GM12878 (cell line): Measurements from ENCODE around the gene UBAP2. TPM values are rescaled to one million over a fixed set of nuclear protein-coding genes. Genes with fewer than 3 reads are reported as not detected.
A peak's percentile ranks its signal among the peaks of the same experiment; 100 is the strongest.

Experiments used
- ATAC-seq: fragments of 200-7000 bp; cut with Tn5 transposase; 3 replicates; pipeline ENCODE4 v1.9.1; 2020; ENCODE audit warnings: mild to moderate bottlenecking, moderate library complexity
- BruUV-seq: library from RNA; stranded (reverse); fragments of 400-500 nt; replicated peaks from 2 replicates; lab custom pipeline; 2021; lab: Mats Ljungman, UMichigan
- CTCF ChIA-PET: fragments of 300-600 bp; sonication (Branson Sonifier 250); formaldehyde crosslinking; extraction: SDS; loops from one replicate; lab custom pipeline; 2021; ENCODE audit warnings: inconsistent platforms; lab: Yijun Ruan, JAX
- POLR2A ChIA-PET: fragments of 350-600 bp; formaldehyde crosslinking; extraction: SDS; loops from one replicate; lab custom pipeline; 2021; ENCODE audit warnings: inconsistent platforms; lab: Charles Lee
- RAD21 ChIA-PET: fragments of 300-600 bp; sonication (Branson Sonifier 250); formaldehyde crosslinking; loops from one replicate; lab custom pipeline; 2023; ENCODE audit warnings: antibody characterized with exemption; ENCODE audit not compliant: unreplicated experiment; lab: Charles Lee
- SMC1A ChIA-PET: fragments of 300-600 bp; sonication (Branson Sonifier 250); formaldehyde crosslinking; loops from one replicate; lab custom pipeline; 2023; ENCODE audit not compliant: unreplicated experiment, uncharacterized antibody; lab: Charles Lee
- DNase-seq: peaks from one replicate; pipeline ENCODE4 v3.0.0-alpha.2; 2011; ENCODE audit warnings: low read depth, low spot score
- FAIRE-seq: peaks from 3 replicates; lab custom pipeline; 2011; peaks lifted over from hg19 to GRCh38; lab: Jason Lieb, UNC
- H2AFZ ChIP-seq: 2 replicates; pipeline ENCODE4 v1.6.0; 2011; ENCODE audit warnings: low read depth, low read length, control low read depth; ENCODE audit not compliant: control insufficient read depth
- H3K27ac ChIP-seq: 2 replicates; pipeline ENCODE4 v1.5.1; 2011; ENCODE audit warnings: control low read depth; ENCODE audit not compliant: control insufficient read depth, insufficient read depth
- H3K27me3 ChIP-seq, 2 experiments: replicated peaks in 1 of 2; 2 replicates each; pipeline versions ENCODE4 v1.6.0 to v1.6.1; 2011; ENCODE audit warnings: low read length in 1 of 2; ENCODE audit not compliant: control insufficient read depth in 2 of 2, insufficient read depth in 2 of 2
- H3K36me3 ChIP-seq, 2 experiments: 2 replicates each; pipeline ENCODE4 v1.5.1; 2011; ENCODE audit warnings: low read length in 1 of 2; ENCODE audit not compliant: control insufficient read depth in 2 of 2, insufficient read depth in 2 of 2
- H3K4me1 ChIP-seq: 2 replicates; pipeline ENCODE4 v1.6.1; 2011; ENCODE audit warnings: mild to moderate bottlenecking, low read length, moderate library complexity, mixed read lengths; ENCODE audit not compliant: control insufficient read depth, insufficient read depth
- H3K4me2 ChIP-seq: 2 replicates; pipeline ENCODE4 v1.6.0; 2011; ENCODE audit warnings: control low read depth; ENCODE audit not compliant: control insufficient read depth, insufficient read depth
- H3K4me3 ChIP-seq: fragments of 200-600 bp; sonication (generic); 2 replicates; pipeline ENCODE4 v1.5.1; 2016
- H3K79me2 ChIP-seq: 2 replicates; pipeline ENCODE4 v1.6.0; 2011; ENCODE audit warnings: low read length; ENCODE audit not compliant: control insufficient read depth, insufficient read depth
- H3K9ac ChIP-seq: 2 replicates; pipeline ENCODE4 v1.8.0; 2011; ENCODE audit warnings: low read length, control low read depth, mixed read lengths; ENCODE audit not compliant: control insufficient read depth, insufficient read depth
- H3K9me3 ChIP-seq: replicated peaks from 3 replicates; pipeline ENCODE4 v1.5.1; 2011; ENCODE audit warnings: mild to moderate bottlenecking, low read length; ENCODE audit not compliant: control insufficient read depth, insufficient read depth
- H4K20me1 ChIP-seq: 2 replicates; pipeline ENCODE4 v1.6.0; 2011; ENCODE audit not compliant: control insufficient read depth, insufficient read depth
- CEBPB ChIP-seq, 2 experiments: fragments of 150-350 bp in 1 of 2; IDR thresholded peaks; 2 replicates each; pipeline ENCODE4 v1.6.1; 2012 to 2014; ENCODE audit warnings: low read depth in 2 of 2, low read length in 2 of 2, borderline replicate concordance in 1 of 2, inconsistent platforms in 1 of 2
- FOS ChIP-seq: IDR thresholded peaks from 3 replicates; pipeline ENCODE4 v1.6.1; 2011; ENCODE audit warnings: borderline replicate concordance; ENCODE audit not compliant: insufficient read length; ENCODE audit errors: extremely low read depth
- HSF1 ChIP-seq: fragments of 150-350 bp; IDR thresholded peaks from 2 replicates; pipeline ENCODE4 v1.6.1; 2014; ENCODE audit warnings: mild to moderate bottlenecking, low read depth, low read length
- MTA3 ChIP-seq: IDR thresholded peaks from 2 replicates; pipeline ENCODE4 v1.6.1; 2012; ENCODE audit warnings: low read length, inconsistent platforms, borderline replicate concordance
- NFYB ChIP-seq: IDR thresholded peaks from 2 replicates; pipeline ENCODE4 v1.6.1; 2011; ENCODE audit warnings: low read depth, mild to moderate bottlenecking, low read length, improper control_type of control experiment, moderate library complexity; ENCODE audit not compliant: insufficient read depth
- ZNF384 ChIP-seq: IDR thresholded peaks from 2 replicates; pipeline ENCODE4 v1.6.1; 2012; ENCODE audit warnings: low read depth, mild to moderate bottlenecking, low read length, improper control_type of control experiment, borderline replicate concordance
- whole genome bisulfite sequencing: methylation state at CpG from one replicate; pipeline ENCODE4 v1.1.6; 2016; ENCODE audit warnings: low lambda C conversion rate; ENCODE audit not compliant: insufficient replicate concordance, insufficient coverage; ENCODE audit errors: missing lambda C conversion rate; 5-methylcytosine and 5-hydroxymethylcytosine counted together
- in situ Hi-C: fragments of 300-500 bp; cut with MboI; formaldehyde crosslinking; loops from 9 replicates; pipeline ENCODE4 v1.14.3; 2018; ENCODE audit warnings: mixed read lengths
- intact Hi-C: fragments of 100-400 bp; cut with micrococcal nuclease; formaldehyde crosslinking; loops from one replicate; pipeline ENCODE4 v1.14.2; 2022; ENCODE audit not compliant: unreplicated experiment
- polyA plus RNA-seq, 11 experiments: library from polyadenylated mRNA; depleted of rRNA in 4 of 11; unstranded in 6 of 11; stranded (reverse) in 5 of 11; fragments of >200 nt; fragmentation: Nextera tagmentation in 4 of 11; fragmentation: Illumina TruSeq in 1 of 11; extraction: Ambion mirVana in 4 of 11; extraction: Trizol in 1 of 11; gene quantifications; 1 replicate in 1 of 11; 2 replicates in 10 of 11; pipeline versions ENCODE4 v1.2.1 to v1.2.3, GENCODE V29; 2011 to 2016; ENCODE audit warnings: inconsistent platforms in 2 of 11, missing spikeins in 2 of 11, low read depth in 1 of 11
- total RNA-seq, 4 experiments: library from RNA; depleted of rRNA in 3 of 4; stranded (reverse); fragments of >200 nt in 3 of 4; fragmentation: Illumina TruSeq in 1 of 4; extraction: Trizol in 1 of 4; gene quantifications; 2 replicates each; pipeline versions ENCODE4 v1.2.1 to v1.2.3, GENCODE V29; 2013 to 2021
- TF ChIP-seq, protein P1 (sequence below): IDR thresholded peaks from 2 replicates; pipeline ENCODE4 v1.6.1; 2011; ENCODE audit warnings: borderline replicate concordance, low read depth, mild to moderate bottlenecking, moderate library complexity, low read length; ENCODE audit not compliant: insufficient read depth, poor library complexity, severe bottlenecking
- TF ChIP-seq, protein P2 (sequence below): fragments of 450-650 bp; formaldehyde crosslinking; IDR thresholded peaks from 2 replicates; pipeline ENCODE4 v1.4.0; 2020; ENCODE audit warnings: mild to moderate bottlenecking, moderate library complexity
- TF ChIP-seq, protein P3 (sequence below): fragments of 450-650 bp; IDR thresholded peaks from 2 replicates; pipeline ENCODE4 v1.6.1; 2017; ENCODE audit warnings: mild to moderate bottlenecking
- TF ChIP-seq, protein P4 (sequence below): IDR thresholded peaks from 2 replicates; pipeline ENCODE4 v1.6.1; 2012; ENCODE audit warnings: low read depth, low read length, improper control_type of control experiment

Gene UBAP2
- total and polyA plus RNA-seq, 10 of the 15 experiments (the other 5 are each of a cell fraction or from before 2014, with no cell fraction given) = 8.5 to 48.2 (median 28.1) TPM

GRCh38 chr9:34046784-34047379, 1.8 kb downstream of the UBAP2 start (continued):
- TF ChIP-seq NFYB (no peak), FOS (no peak)
- TF ChIP-seq, protein P1, sequence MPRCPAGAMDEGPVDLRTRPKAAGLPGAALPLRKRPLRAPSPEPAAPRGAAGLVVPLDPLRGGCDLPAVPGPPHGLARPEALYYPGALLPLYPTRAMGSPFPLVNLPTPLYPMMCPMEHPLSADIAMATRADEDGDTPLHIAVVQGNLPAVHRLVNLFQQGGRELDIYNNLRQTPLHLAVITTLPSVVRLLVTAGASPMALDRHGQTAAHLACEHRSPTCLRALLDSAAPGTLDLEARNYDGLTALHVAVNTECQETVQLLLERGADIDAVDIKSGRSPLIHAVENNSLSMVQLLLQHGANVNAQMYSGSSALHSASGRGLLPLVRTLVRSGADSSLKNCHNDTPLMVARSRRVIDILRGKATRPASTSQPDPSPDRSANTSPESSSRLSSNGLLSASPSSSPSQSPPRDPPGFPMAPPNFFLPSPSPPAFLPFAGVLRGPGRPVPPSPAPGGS = no peak
- TF ChIP-seq, protein P2, sequence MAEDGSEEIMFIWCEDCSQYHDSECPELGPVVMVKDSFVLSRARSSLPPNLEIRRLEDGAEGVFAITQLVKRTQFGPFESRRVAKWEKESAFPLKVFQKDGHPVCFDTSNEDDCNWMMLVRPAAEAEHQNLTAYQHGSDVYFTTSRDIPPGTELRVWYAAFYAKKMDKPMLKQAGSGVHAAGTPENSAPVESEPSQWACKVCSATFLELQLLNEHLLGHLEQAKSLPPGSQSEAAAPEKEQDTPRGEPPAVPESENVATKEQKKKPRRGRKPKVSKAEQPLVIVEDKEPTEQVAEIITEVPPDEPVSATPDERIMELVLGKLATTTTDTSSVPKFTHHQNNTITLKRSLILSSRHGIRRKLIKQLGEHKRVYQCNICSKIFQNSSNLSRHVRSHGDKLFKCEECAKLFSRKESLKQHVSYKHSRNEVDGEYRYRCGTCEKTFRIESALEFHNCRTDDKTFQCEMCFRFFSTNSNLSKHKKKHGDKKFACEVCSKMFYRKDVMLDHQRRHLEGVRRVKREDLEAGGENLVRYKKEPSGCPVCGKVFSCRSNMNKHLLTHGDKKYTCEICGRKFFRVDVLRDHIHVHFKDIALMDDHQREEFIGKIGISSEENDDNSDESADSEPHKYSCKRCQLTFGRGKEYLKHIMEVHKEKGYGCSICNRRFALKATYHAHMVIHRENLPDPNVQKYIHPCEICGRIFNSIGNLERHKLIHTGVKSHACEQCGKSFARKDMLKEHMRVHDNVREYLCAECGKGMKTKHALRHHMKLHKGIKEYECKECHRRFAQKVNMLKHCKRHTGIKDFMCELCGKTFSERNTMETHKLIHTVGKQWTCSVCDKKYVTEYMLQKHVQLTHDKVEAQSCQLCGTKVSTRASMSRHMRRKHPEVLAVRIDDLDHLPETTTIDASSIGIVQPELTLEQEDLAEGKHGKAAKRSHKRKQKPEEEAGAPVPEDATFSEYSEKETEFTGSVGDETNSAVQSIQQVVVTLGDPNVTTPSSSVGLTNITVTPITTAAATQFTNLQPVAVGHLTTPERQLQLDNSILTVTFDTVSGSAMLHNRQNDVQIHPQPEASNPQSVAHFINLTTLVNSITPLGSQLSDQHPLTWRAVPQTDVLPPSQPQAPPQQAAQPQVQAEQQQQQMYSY (CRISPR knock-in tag) = no peak

- Histone ChIP-seq H3K27me3 (no peaks in the 10 kb centered on the region), H3K36me3 (no peaks in the 10 kb centered on the region; a peak in 2 of 4 replicates), H3K27ac (no peak overlapping the region), H3K4me2 (no peak overlapping the region; the same call in 1 of the 2 replicates), H3K9me3 (no peaks in the 10 kb centered on the region), H4K20me1 (no peaks in the 10 kb centered on the region), H3K4me1 (peaks cover 4% of the 10 kb centered on the region), H3K4me3 (peak overlapping the region; percentile 50; the same call in 1 of the 2 replicates), H2AFZ (no peak overlapping the region), H3K9ac (no peak overlapping the region), H3K79me2 (peaks cover 63% of the 10 kb centered on the region)
- intact Hi-C loops = no loop called here
- WGBS = 85% methylated on average over 3 of the region's 3 CpGs
- ChIA-PET SMC1A (interaction anchor here (0.6 to 1.3 kb wide), 6 partner anchors 28 to 233 kb away, joined by 3 read pairs; no protein-coding TSS in a partner anchor), RAD21 (interaction anchor here (0.8 kb wide), 1 partner anchor 726 kb away, joined by 3 read pairs; no protein-coding TSS in a partner anchor), CTCF (interaction anchor here (0.7 to 3.7 kb wide), 2 partner anchors 8 to 27 kb away, joined by 4 to 21 read pairs; no protein-coding TSS in a partner anchor), POLR2A (interaction anchor here (0.6 to 1.2 kb wide), 3 partner anchors 27 to 103 kb away, joined by 6 to 10 read pairs (median 9); no protein-coding TSS in a partner anchor)
- BruUV-seq = no TSS peak
- in situ Hi-C loops = no loop called here
- FAIRE-seq (no peak), DNase-seq (no peak), ATAC-seq (no peak)
- TF ChIP-seq CEBPB (IDR thresholded peaks at IDR 0.05; ENCODE audit: borderline replicate concordance in 1 of 2, low read depth in 2 of 2, low read length in 2 of 2) (no peak), HSF1 (no peak), ZNF384 (no peak), MTA3 (no peak)
- TF ChIP-seq, protein P3, sequence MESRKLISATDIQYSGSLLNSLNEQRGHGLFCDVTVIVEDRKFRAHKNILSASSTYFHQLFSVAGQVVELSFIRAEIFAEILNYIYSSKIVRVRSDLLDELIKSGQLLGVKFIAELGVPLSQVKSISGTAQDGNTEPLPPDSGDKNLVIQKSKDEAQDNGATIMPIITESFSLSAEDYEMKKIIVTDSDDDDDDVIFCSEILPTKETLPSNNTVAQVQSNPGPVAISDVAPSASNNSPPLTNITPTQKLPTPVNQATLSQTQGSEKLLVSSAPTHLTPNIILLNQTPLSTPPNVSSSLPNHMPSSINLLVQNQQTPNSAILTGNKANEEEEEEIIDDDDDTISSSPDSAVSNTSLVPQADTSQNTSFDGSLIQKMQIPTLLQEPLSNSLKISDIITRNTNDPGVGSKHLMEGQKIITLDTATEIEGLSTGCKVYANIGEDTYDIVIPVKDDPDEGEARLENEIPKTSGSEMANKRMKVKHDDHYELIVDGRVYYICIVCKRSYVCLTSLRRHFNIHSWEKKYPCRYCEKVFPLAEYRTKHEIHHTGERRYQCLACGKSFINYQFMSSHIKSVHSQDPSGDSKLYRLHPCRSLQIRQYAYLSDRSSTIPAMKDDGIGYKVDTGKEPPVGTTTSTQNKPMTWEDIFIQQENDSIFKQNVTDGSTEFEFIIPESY = no peak
- TF ChIP-seq, protein P4, sequence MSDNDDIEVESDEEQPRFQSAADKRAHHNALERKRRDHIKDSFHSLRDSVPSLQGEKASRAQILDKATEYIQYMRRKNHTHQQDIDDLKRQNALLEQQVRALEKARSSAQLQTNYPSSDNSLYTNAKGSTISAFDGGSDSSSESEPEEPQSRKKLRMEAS = no peak
Measured at GRCh38 chr9:34045903-34046302, 2.8 kb downstream of the UBAP2 start.
